ENCODE data around the gene AAR2.

DNA sequence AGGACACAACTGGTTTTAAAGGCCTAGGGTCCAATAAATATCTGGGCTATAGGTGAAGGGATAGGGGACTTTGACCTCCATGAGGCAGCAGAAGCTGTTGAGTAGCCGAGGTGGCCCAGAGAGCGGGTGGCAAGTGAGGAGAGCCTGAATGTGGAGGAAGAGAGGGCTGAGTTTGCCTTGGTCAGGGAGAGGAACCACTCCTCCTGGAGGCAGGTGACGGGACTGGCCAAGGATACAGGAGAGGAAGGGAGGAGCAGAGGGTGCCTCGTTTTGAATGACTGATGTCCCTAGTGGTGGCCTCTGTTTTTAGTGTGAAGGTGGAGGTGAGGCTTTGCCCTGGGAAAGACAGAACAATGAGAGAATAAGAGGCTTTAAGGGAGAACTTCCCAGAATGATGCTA is 19.1 kb upstream of the AAR2 start:
- TF ChIP-seq, protein P1, sequence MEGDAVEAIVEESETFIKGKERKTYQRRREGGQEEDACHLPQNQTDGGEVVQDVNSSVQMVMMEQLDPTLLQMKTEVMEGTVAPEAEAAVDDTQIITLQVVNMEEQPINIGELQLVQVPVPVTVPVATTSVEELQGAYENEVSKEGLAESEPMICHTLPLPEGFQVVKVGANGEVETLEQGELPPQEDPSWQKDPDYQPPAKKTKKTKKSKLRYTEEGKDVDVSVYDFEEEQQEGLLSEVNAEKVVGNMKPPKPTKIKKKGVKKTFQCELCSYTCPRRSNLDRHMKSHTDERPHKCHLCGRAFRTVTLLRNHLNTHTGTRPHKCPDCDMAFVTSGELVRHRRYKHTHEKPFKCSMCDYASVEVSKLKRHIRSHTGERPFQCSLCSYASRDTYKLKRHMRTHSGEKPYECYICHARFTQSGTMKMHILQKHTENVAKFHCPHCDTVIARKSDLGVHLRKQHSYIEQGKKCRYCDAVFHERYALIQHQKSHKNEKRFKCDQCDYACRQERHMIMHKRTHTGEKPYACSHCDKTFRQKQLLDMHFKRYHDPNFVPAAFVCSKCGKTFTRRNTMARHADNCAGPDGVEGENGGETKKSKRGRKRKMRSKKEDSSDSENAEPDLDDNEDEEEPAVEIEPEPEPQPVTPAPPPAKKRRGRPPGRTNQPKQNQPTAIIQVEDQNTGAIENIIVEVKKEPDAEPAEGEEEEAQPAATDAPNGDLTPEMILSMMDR (IDR thresholded peaks at IDR 0.05; ENCODE audit: low read depth, low read length, missing input control), result no peak
- no peak for TF ChIP-seq SP1 (IDR thresholded peaks at IDR 0.05)
